Immature natural killer cell (primary cell): Measurements from ENCODE around the gene ENDOV. TPM values are rescaled to one million over a fixed set of nuclear protein-coding genes. Genes with fewer than 3 reads are reported as not detected.
"Not testable (repeated sequence)": the region's sequence is repeated elsewhere in the genome, so short reads cannot be mapped to it uniquely, and the experiment has no call there.

Experiments
- DNase-seq, 3 donors: peaks; one replicate each; pipeline ENCODE4 v3.0.0; 2022; ENCODE audit warnings: mixed read lengths in 1 of 3
- H3K27ac Mint-ChIP-seq, 6 donors: one replicate each; pipeline ENCODE4 v1.8.0; 2020; ENCODE audit warnings: mixed read lengths in 6 of 6, mild to moderate bottlenecking in 5 of 6, inconsistent platforms in 4 of 6, moderate library complexity in 3 of 6
- H3K27me3 Mint-ChIP-seq, 3 donors: one replicate each; pipeline ENCODE4 v1.8.0; 2020 to 2021; ENCODE audit warnings: low read depth in 3 of 3, mild to moderate bottlenecking in 3 of 3, mixed read lengths in 3 of 3, moderate library complexity in 3 of 3, inconsistent platforms in 1 of 3
- H3K36me3 Mint-ChIP-seq, 3 donors: one replicate each; pipeline ENCODE4 v1.8.0; 2020; ENCODE audit warnings: mixed read lengths in 3 of 3, inconsistent platforms in 2 of 3, mild to moderate bottlenecking in 2 of 3
- H3K4me1 Mint-ChIP-seq, 2 donors: one replicate each; pipeline ENCODE4 v1.8.0; 2020; ENCODE audit warnings: inconsistent platforms in 2 of 2, mild to moderate bottlenecking in 2 of 2, mixed read lengths in 2 of 2, moderate library complexity in 1 of 2
- H3K4me3 Mint-ChIP-seq, 5 donors: one replicate each; pipeline ENCODE4 v1.8.0; 2020; ENCODE audit warnings: mild to moderate bottlenecking in 5 of 5, mixed read lengths in 5 of 5, inconsistent platforms in 3 of 5, moderate library complexity in 3 of 5
- H3K9me3 Mint-ChIP-seq, 6 donors: one replicate each; pipeline ENCODE4 v1.8.0; 2020; ENCODE audit warnings: mild to moderate bottlenecking in 6 of 6, mixed read lengths in 6 of 6, inconsistent platforms in 4 of 6, moderate library complexity in 3 of 6
- polyA plus RNA-seq, 3 donors: library from polyadenylated mRNA; unstranded; fragments of 300-500 nt; fragmentation: Illumina TruSeq; gene quantifications; one replicate each; pipeline ENCODE4 v1.2.3, GENCODE V29; 2021

Gene ENDOV
- polyA plus RNA-seq, 3 donors from 2014 or later: 8.1 to 11.7 (median 8.7) TPM

- peak overlapping the region in 3 of 6 donors; percentile 6 to 61 (median 23) for H3K27ac Mint-ChIP-seq
Observed at GRCh38 chr17:80393961-80394360, 21.0 kb upstream of the ENDOV start.

DNA sequence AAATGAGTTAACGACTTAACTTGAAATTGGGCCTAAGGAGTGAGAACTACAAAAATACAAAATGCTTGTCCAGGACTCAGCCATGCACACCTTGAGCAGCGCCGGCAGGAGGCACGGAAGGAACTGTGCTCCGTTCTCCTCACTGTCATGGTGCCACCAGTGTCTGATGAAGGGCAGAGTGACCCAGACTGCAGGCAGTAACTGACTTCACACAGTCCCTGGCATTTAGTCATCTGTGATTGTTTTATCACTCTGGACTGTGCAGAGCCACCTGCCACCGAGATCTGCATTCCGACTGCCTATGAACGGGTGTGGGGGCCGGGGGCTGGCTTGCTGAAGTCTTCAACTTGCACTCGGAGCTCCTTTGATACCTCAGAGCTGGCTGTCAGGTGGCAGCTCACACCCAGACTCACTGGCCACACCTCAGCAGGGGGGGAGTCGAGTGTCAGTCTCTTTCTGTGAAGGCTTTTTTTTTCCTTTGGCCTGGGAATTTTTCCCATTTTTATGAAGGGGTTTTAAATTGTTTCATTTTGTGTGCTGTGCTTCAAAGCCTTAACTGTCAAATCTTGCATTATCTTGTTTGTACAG lies 20.2 kb upstream of the ENDOV start:
- H3K4me3 Mint-ChIP-seq: no peak overlapping the region

More at GRCh38 chr17:80393961-80394360, 21.0 kb upstream of the ENDOV start:
- peaks cover 10 to 47% (median 24%) of the 10 kb centered on the region in 3 donors for H3K36me3 Mint-ChIP-seq
- H3K4me1 Mint-ChIP-seq: peaks cover 4 to 15% of the 10 kb centered on the region in 2 donors
- no peak overlapping the region for H3K4me3 Mint-ChIP-seq
- peaks cover 6 to 15% (median 12%) of the 10 kb centered on the region in 3 donors for H3K27me3 Mint-ChIP-seq
- no peaks in the 10 kb centered on the region for H3K9me3 Mint-ChIP-seq
- DNase-seq: no peak

DNA sequence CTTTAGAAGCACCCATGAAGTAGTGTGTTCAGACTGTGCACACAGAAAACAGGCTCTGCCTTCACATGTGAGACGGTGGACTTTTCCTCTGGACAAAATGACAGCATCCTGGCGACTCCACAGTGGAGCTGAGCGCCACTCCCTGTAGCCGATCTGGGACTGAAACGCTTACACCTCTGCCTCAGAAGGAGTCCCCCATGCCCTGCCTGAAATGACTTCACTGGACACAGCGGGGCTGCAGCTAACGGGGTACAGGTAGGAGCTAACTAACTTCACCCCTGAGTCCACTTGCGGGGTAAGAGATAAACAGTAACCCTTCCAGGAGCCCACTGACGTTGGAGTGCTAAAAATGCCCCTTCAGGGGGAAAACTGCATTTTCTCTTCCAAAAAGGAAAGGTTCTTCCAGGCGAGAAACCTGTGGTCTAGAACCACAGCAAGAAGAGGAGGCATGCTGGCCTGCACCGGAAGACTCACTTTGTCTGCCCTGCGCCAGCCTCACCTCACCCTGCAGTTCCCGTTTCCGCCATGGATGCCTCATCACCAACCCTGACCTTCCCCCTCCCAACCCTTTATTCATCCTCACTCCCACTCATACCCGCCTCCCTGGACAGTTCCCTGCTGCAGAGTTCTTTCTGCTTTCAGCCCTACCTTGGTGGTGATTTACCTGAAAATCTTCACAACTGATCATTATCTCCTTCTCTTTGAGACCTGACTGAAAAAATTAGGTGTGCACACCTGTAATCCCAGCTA lies 19.4 kb upstream of the ENDOV start:
- no peak for DNase-seq
- H3K27me3 Mint-ChIP-seq: peaks cover 3 to 8% (median 7%) of the 10 kb centered on the region in 3 donors
- peak overlapping the region in 5 of 6 donors; percentile 12 to 71 (median 48) for H3K27ac Mint-ChIP-seq
- peaks cover 10 to 32% (median 15%) of the 10 kb centered on the region in 3 donors for H3K36me3 Mint-ChIP-seq
- H3K4me1 Mint-ChIP-seq: peaks cover 4 to 15% of the 10 kb centered on the region in 2 donors
- H3K4me3 Mint-ChIP-seq: no peak overlapping the region
- H3K9me3 Mint-ChIP-seq: no peaks in the 10 kb centered on the region

More for the DNA sequence above, 20.2 kb upstream of the ENDOV start:
- Mint-ChIP-seq H3K36me3 (peaks cover 10 to 40% (median 19%) of the 10 kb centered on the region in 3 donors), H3K27ac (peak overlapping the region in 4 of 6 donors; percentile 12 to 65 (median 38)), H3K4me1 (peaks cover 4 to 15% of the 10 kb centered on the region in 2 donors), H3K27me3 (peaks cover 3 to 14% (median 12%) of the 10 kb centered on the region in 3 donors), H3K9me3 (no peaks in the 10 kb centered on the region)
- DNase-seq: no peak

GRCh38 chr17:80396157-80397033 lies 18.6 kb upstream of the ENDOV start:
- no peak for DNase-seq
- Mint-ChIP-seq H3K36me3 (peaks cover 7 to 27% (median 13%) of the 10 kb centered on the region in 3 donors), H3K27ac (peak overlapping the region; percentile 21 to 91 (median 62)), H3K9me3 (no peaks in the 10 kb centered on the region), H3K4me3 (no peak overlapping the region), H3K27me3 (peaks cover 3 to 8% (median 7%) of the 10 kb centered on the region in 3 donors), H3K4me1 (peaks cover 4 to 13% of the 10 kb centered on the region in 2 donors)

GRCh38 chr17:80397034-80397387 lies 18.0 kb upstream of the ENDOV start:
- Mint-ChIP-seq H3K4me1 (peaks cover 4 to 8% of the 10 kb centered on the region in 2 donors), H3K4me3 (no peak overlapping the region), H3K36me3 (peaks cover 2 to 22% (median 8%) of the 10 kb centered on the region in 3 donors), H3K9me3 (no peaks in the 10 kb centered on the region), H3K27me3 (peaks cover 3 to 7% (median 5%) of the 10 kb centered on the region in 3 donors), H3K27ac (peak overlapping the region; percentile 21 to 91 (median 62))
- no peak for DNase-seq

DNA sequence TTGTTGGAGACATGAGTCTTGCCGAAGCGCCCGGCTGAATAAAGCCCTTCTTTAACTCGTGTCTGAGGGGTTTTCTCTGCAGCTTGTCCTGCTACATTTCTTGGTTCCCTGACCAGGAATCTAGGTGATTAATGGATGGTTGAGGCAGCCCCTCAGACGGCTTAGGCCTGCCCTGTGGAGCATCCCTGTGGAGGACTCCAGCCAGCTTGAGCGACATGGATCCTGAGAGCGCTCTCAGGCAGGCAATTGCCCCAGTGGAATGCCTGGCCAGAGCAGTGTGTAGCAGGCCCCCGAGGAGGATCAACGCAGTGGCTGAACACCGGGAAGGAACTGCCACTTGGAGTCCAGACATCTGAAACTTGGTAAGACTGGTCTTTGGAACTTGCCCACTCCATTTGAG lies 17.3 kb upstream of the ENDOV start:
- H3K27me3 Mint-ChIP-seq: peaks cover 3 to 7% (median 5%) of the 10 kb centered on the region in 3 donors
- H3K27ac Mint-ChIP-seq: peak overlapping the region in 5 of 6 donors; percentile 21 to 81 (median 32)
- H3K4me3 Mint-ChIP-seq: no peak overlapping the region
- no peak for DNase-seq
- peaks cover 0 to 19% (median 5%) of the 10 kb centered on the region in 3 donors for H3K36me3 Mint-ChIP-seq
- peaks cover 4 to 5% of the 10 kb centered on the region in 2 donors for H3K4me1 Mint-ChIP-seq
- no peaks in the 10 kb centered on the region for H3K9me3 Mint-ChIP-seq

GRCh38 chr17:80401086-80401485 lies 13.9 kb upstream of the ENDOV start:
- H3K27ac Mint-ChIP-seq, DNase-seq, H3K27me3 Mint-ChIP-seq, H3K9me3 Mint-ChIP-seq, H3K4me3 Mint-ChIP-seq, H3K36me3 Mint-ChIP-seq, H3K4me1 Mint-ChIP-seq: not testable (repeated sequence)

DNA sequence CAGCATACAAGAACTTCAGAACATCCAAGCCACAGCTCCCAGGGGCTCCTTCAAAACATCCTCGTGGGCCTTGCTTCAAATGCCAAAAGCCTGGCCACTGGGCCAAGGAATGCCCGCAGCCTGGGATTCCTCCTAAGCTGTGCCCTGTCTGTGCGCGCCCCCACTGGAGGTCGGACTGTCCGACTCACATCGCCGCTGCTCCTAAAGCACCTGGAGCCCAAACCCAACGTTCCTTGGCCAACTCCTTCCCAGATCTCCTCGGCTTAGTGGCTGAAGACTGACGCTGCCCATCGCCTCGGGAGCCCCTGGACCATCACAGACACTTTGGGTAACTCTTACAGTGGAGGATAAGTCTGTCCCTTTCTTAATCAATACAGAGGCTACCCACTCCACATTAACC lies 12.9 kb upstream of the ENDOV start:
- not testable (repeated sequence) for H3K9me3 Mint-ChIP-seq

DNA sequence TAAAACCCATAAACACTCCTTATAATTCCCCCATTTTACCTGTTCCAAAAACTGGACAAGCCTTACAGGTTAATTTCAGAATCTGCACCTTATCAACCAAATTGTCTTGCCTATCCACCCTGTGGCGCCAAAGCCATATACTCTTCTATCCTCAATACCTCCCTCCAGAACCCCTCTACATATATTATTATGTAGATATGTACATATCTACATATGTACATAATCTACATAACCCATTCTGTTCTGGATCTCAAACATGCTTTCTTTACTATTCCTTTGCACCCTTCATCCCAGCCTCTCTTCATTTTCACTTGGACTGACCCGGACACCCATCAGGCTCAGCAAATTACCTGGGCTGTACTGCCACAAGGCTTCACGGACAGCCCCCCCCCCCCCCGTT lies 12.0 kb upstream of the ENDOV start:
- H3K9me3 Mint-ChIP-seq: no peaks in the 10 kb centered on the region
- H3K27me3 Mint-ChIP-seq: no peaks in the 10 kb centered on the region
- H3K4me3 Mint-ChIP-seq: no peak overlapping the region
- DNase-seq: no peak
- no peak overlapping the region for H3K27ac Mint-ChIP-seq
- peaks cover 0 to 4% of the 10 kb centered on the region in 2 donors for H3K4me1 Mint-ChIP-seq
- H3K36me3 Mint-ChIP-seq: no peaks in the 10 kb centered on the region

More for the DNA sequence above, 12.9 kb upstream of the ENDOV start:
- H3K27ac Mint-ChIP-seq, H3K4me1 Mint-ChIP-seq, H3K4me3 Mint-ChIP-seq, DNase-seq, H3K27me3 Mint-ChIP-seq, H3K36me3 Mint-ChIP-seq: not testable (repeated sequence)

DNA sequence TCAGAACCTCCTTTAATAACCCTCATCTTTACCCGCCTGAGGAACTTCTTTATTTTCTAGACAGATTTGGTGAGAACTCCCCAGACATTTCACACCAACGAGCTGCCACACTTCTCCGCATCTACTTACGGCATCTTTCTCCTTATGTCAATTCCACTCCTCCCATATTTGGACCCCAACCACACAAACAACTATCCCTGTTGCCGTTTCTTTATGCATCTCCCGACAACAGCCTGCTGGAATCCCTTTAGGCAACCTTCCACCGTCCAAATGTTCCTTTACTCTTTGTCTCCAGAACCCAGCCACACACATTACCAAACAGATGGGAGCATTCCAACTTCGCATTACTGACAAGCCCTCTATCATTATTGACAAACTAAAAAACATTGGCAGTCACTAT lies 8.8 kb upstream of the ENDOV start:
- H3K27ac Mint-ChIP-seq: no peak overlapping the region
- no peaks in the 10 kb centered on the region for H3K9me3 Mint-ChIP-seq
- no peak overlapping the region for H3K4me3 Mint-ChIP-seq
- peaks cover 0 to 2% (median 0%) of the 10 kb centered on the region in 3 donors for H3K27me3 Mint-ChIP-seq
- H3K36me3 Mint-ChIP-seq: no peaks in the 10 kb centered on the region
- no peak for DNase-seq
- no peaks in the 10 kb centered on the region for H3K4me1 Mint-ChIP-seq

GRCh38 chr17:80407917-80408316 lies 7.0 kb upstream of the ENDOV start:
- H3K27me3 Mint-ChIP-seq, H3K9me3 Mint-ChIP-seq, H3K27ac Mint-ChIP-seq, H3K36me3 Mint-ChIP-seq, H3K4me1 Mint-ChIP-seq, DNase-seq, H3K4me3 Mint-ChIP-seq: not testable (repeated sequence)

- Mint-ChIP-seq H3K27ac (no peak overlapping the region), H3K36me3 (no peaks in the 10 kb centered on the region), H3K4me3 (no peak overlapping the region), H3K4me1 (peaks cover 0 to under 1% of the 10 kb centered on the region in 2 donors), H3K9me3 (no peaks in the 10 kb centered on the region), H3K27me3 (peaks cover 0 to 2% (median 0%) of the 10 kb centered on the region in 3 donors)
- no peak for DNase-seq
Observed at GRCh38 chr17:80408872-80409271, 6.1 kb upstream of the ENDOV start.

DNA sequence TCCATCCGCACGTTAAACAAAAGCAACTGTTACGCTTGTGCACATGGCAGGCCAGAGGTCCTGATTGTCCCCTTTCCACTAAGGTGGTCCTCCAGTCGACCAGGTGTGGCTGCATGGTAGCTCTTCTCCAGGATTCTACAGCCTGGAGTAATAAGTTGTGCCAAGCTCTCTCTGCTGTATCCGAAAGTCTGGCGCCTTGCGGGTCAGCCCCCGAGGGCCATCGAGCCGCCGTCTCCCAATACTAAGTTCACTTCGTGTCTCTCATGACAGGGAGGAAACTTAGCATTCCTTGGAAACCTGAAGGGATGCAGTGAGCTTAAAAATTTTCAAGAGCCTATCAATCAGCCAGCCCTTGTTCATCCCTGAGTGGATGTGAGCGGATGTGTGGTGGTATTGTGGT lies 5.3 kb upstream of the ENDOV start:
- Mint-ChIP-seq H3K9me3 (no peaks in the 10 kb centered on the region), H3K36me3 (no peaks in the 10 kb centered on the region), H3K4me1 (peaks cover 6 to 8% of the 10 kb centered on the region in 2 donors), H3K27ac (no peak overlapping the region), H3K27me3 (peaks cover 0 to 9% (median 6%) of the 10 kb centered on the region in 3 donors), H3K4me3 (no peak overlapping the region)
- no peak for DNase-seq
